DND-41 (cell line): ENCODE data around the gene CLDN14.

ENCODE experiments used
- ATAC-seq: fragments of 200-7000 bp; cut with Tn5 transposase; 3 replicates; pipeline ENCODE4 v1.9.1; 2021; ENCODE audit warnings: low read depth; ENCODE audit not compliant: insufficient read depth
- DNase-seq: peaks from one replicate; pipeline ENCODE4 v3.0.0-alpha.2; 2020
- H2AFZ ChIP-seq: 2 replicates; pipeline ENCODE4 v1.6.0; 2012; ENCODE audit warnings: low read depth, low read length
- H3K27ac ChIP-seq: 2 replicates; pipeline ENCODE4 v1.5.1; 2012; ENCODE audit warnings: low read length, inconsistent platforms
- H3K27me3 ChIP-seq: fragments of 200-600 bp; sonication (generic); 2 replicates; pipeline ENCODE4 v1.6.0; 2012; ENCODE audit warnings: low read length, mild to moderate bottlenecking, inconsistent platforms; ENCODE audit not compliant: insufficient read depth, poor library complexity
- H3K36me3 ChIP-seq: 2 replicates; pipeline ENCODE4 v1.5.1; 2012; ENCODE audit warnings: low read length, inconsistent platforms; ENCODE audit not compliant: insufficient read depth
- H3K4me1 ChIP-seq: 2 replicates; pipeline ENCODE4 v1.5.1; 2012; ENCODE audit warnings: mild to moderate bottlenecking, low read length; ENCODE audit not compliant: insufficient read depth
- H3K4me2 ChIP-seq: 2 replicates; pipeline ENCODE4 v1.6.0; 2012; ENCODE audit warnings: mild to moderate bottlenecking, moderate library complexity, low read length, inconsistent platforms; ENCODE audit not compliant: insufficient read depth
- H3K4me3 ChIP-seq, 2 experiments: fragments of 200-600 bp in 1 of 2; shearing (Covaris generic) in 1 of 2; 2 replicates each; pipeline ENCODE4 v1.5.1; 2012 to 2016; ENCODE audit warnings: inconsistent platforms in 2 of 2, low read length in 2 of 2, mild to moderate bottlenecking in 2 of 2, low read depth in 1 of 2, moderate library complexity in 1 of 2
- H3K79me2 ChIP-seq: 2 replicates; pipeline ENCODE4 v1.6.0; 2012; ENCODE audit warnings: low read length, inconsistent platforms; ENCODE audit not compliant: insufficient read depth
- H3K9ac ChIP-seq: 2 replicates; pipeline ENCODE4 v1.6.0; 2012; ENCODE audit warnings: low read depth, mild to moderate bottlenecking, inconsistent platforms, low read length, moderate library complexity
- H3K9me3 ChIP-seq: 2 replicates; pipeline ENCODE4 v1.5.1; 2012; ENCODE audit warnings: low read length, moderate library complexity, mild to moderate bottlenecking, inconsistent platforms; ENCODE audit not compliant: insufficient read depth, severe bottlenecking
- H4K20me1 ChIP-seq: 2 replicates; pipeline ENCODE4 v1.6.0; 2012; ENCODE audit warnings: low read length; ENCODE audit not compliant: insufficient read depth
- CTCF ChIP-seq: IDR thresholded peaks from 2 replicates; pipeline ENCODE4 v1.5.1; 2012; ENCODE audit warnings: borderline replicate concordance, low read length, moderate library complexity, mild to moderate bottlenecking; ENCODE audit not compliant: poor library complexity, severe bottlenecking; ENCODE audit errors: extremely low read depth
- EZH2 ChIP-seq: IDR thresholded peaks from 3 replicates; pipeline ENCODE4 v1.6.1; 2012; ENCODE audit warnings: borderline replicate concordance, low read depth, mild to moderate bottlenecking, moderate library complexity, low read length, inconsistent platforms; ENCODE audit not compliant: severe bottlenecking

Gene CLDN14

GRCh38 chr21:36446301-36446700, 33.6 kb downstream of the CLDN14 start:
- TF ChIP-seq EZH2 = no peak
- Histone ChIP-seq H3K4me3 (no peak overlapping the region), H3K79me2 (no peaks in the 10 kb centered on the region), H3K9ac (no peak overlapping the region), H3K9me3 (no peaks in the 10 kb centered on the region), H3K4me2 (no peak overlapping the region), H2AFZ (no peak overlapping the region), H4K20me1 (no peaks in the 10 kb centered on the region), H3K27ac (no peak overlapping the region), H3K27me3 (no peaks in the 10 kb centered on the region), H3K4me1 (no peaks in the 10 kb centered on the region), H3K36me3 (no peaks in the 10 kb centered on the region)
- DNase-seq = no peak
- no peak for ATAC-seq

DNA sequence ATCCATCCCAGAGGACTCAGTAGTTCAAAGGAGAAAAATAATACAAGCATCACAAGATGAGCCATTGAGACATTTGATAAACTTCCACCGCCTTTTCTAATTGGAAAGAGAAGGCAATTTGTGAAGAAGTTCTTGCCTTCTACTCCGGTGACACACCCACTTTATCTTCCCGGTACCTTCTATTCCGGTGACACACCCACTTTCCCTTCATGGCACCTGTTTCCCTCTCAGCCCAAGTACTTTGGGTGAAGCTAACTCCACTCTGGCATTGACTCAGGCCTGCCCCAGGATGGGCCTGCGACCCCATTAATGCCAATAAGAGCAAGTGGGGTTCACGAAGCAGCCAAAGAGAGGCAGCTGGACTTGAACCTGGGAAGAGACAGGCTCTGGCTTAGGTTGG, 38.2 kb downstream of the CLDN14 start:
- Histone ChIP-seq H4K20me1 (no peaks in the 10 kb centered on the region), H3K4me3 (no peak overlapping the region), H3K79me2 (no peaks in the 10 kb centered on the region), H3K27me3 (no peaks in the 10 kb centered on the region), H3K4me1 (no peaks in the 10 kb centered on the region), H3K9ac (no peak overlapping the region), H3K4me2 (no peak overlapping the region), H3K9me3 (no peaks in the 10 kb centered on the region), H2AFZ (no peak overlapping the region), H3K27ac (no peak overlapping the region), H3K36me3 (no peaks in the 10 kb centered on the region)
- TF ChIP-seq EZH2 = no peak
- TF ChIP-seq CTCF = no peak
- ATAC-seq (no peak), DNase-seq (no peak)

DNA sequence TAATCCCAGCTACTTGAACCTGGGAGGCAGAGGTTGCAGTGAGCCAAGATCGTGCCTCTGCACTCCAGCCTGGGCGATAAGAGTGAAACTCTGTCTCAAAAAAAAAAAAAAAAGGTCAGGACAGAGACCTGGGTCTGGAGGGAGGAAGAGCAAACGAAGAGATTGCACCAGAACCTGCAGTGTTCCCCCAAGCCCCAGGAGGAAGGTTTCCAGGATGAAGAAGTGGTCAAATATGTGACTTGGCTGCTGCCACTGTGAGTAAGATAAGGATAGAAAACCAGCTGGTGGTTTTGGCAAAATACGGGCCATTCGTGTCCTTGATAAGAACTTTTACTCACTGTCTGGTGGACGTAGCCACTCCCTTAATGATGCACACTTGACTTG, 42.2 kb downstream of the CLDN14 start:
- H3K79me2 ChIP-seq = no peaks in the 10 kb centered on the region
- no peaks in the 10 kb centered on the region for H4K20me1 ChIP-seq
- no peak overlapping the region for H3K4me3 ChIP-seq
- H3K4me1 ChIP-seq = no peaks in the 10 kb centered on the region
- no peaks in the 10 kb centered on the region for H3K9me3 ChIP-seq
- H3K27ac ChIP-seq = no peak overlapping the region
- no peaks in the 10 kb centered on the region for H3K27me3 ChIP-seq
- TF ChIP-seq EZH2 = no peak
- no peak for TF ChIP-seq CTCF
- DNase-seq (no peak), ATAC-seq (no peak)
- no peak overlapping the region for H3K9ac ChIP-seq
- no peak overlapping the region for H3K4me2 ChIP-seq
- no peak overlapping the region for H2AFZ ChIP-seq
- H3K36me3 ChIP-seq = no peaks in the 10 kb centered on the region

GRCh38 chr21:36436829-36437744, 42.8 kb downstream of the CLDN14 start:
- H3K4me1 ChIP-seq = no peaks in the 10 kb centered on the region
- H3K4me3 ChIP-seq = no peak overlapping the region
- no peaks in the 10 kb centered on the region for H3K36me3 ChIP-seq
- H3K4me2 ChIP-seq = no peak overlapping the region
- no peak overlapping the region for H3K9ac ChIP-seq
- H2AFZ ChIP-seq = no peak overlapping the region
- DNase-seq = no peak
- no peaks in the 10 kb centered on the region for H3K27me3 ChIP-seq
- ATAC-seq = no peak
- no peaks in the 10 kb centered on the region for H3K9me3 ChIP-seq
- H4K20me1 ChIP-seq = no peaks in the 10 kb centered on the region
- no peak for TF ChIP-seq CTCF
- no peak for TF ChIP-seq EZH2
- H3K79me2 ChIP-seq = no peaks in the 10 kb centered on the region
- no peak overlapping the region for H3K27ac ChIP-seq
